ENCODE measurements around the gene BTBD2. TPM values are rescaled to one million over a fixed set of nuclear protein-coding genes. Genes with fewer than 3 reads are reported as not detected.

BTBD2 gene
- total and polyA plus RNA-seq, 2 experiments from 2014 or later: 23.8 to 130 TPM

- peaks cover 32% of the 10 kb centered on the region for H4K20me1 ChIP-seq (replicated peaks; ENCODE audit: insufficient read depth)
- no peaks in the 10 kb centered on the region for H3K4me1 ChIP-seq (ENCODE audit: insufficient read depth)
- no peak overlapping the region for H3K27ac Mint-ChIP-seq
- no peaks in the 10 kb centered on the region; the same call in 1 of the 2 replicates for H3F3A ChIP-seq (replicated peaks; ENCODE audit: low read depth)
- DNase-seq (ENCODE audit: low spot score) (no peak), ATAC-seq (no peak)
- no peak overlapping the region for H3K4me3 Mint-ChIP-seq
- no peak overlapping the region for H3K4me2 ChIP-seq
- no peak overlapping the region for H2AFZ ChIP-seq
- no peak overlapping the region for H3K4me3 ChIP-seq
- TF ChIP-seq ETS1 (IDR thresholded peaks at IDR 0.05) (no peak), EZH2 (IDR thresholded peaks at IDR 0.05; ENCODE audit: low read depth, unreplicated experiment) (no peak), ZNF331 (CRISPR knock-in tag; IDR thresholded peaks at IDR 0.05; ENCODE audit: low read depth) (no peak), CREB1 (CRISPR knock-in tag; IDR thresholded peaks at IDR 0.05; ENCODE audit: low read depth) (no peak), STAT1 (IDR thresholded peaks at IDR 0.05; ENCODE audit: unreplicated experiment) (no peak), ZNF462 (CRISPR knock-in tag; IDR thresholded peaks at IDR 0.05) (no peak), JUNB (IDR thresholded peaks at IDR 0.05; ENCODE audit: unreplicated experiment) (no peak), EZH2phosphoT487 (IDR thresholded peaks at IDR 0.05; ENCODE audit: unreplicated experiment) (no peak), REST (IDR thresholded peaks at IDR 0.05; ENCODE audit: unreplicated experiment) (no peak)
- no peaks in the 10 kb centered on the region for H3K36me3 ChIP-seq (ENCODE audit: insufficient read depth)
- H3K36me3 Mint-ChIP-seq (ENCODE audit: low read depth): peaks cover 12% of the 10 kb centered on the region
- no peaks in the 10 kb centered on the region for H3K9me3 Mint-ChIP-seq
- H3K4me1 Mint-ChIP-seq: no peaks in the 10 kb centered on the region
- peaks cover 68% of the 10 kb centered on the region for H3K79me2 ChIP-seq (replicated peaks; ENCODE audit: insufficient read depth)
- H3K27me3 Mint-ChIP-seq (ENCODE audit: insufficient read depth, low read depth, poor library complexity): peaks cover 8% of the 10 kb centered on the region
- H3K9me2 ChIP-seq (ENCODE audit: insufficient read depth): no peaks in the 10 kb centered on the region
- no peak overlapping the region for H3K27ac ChIP-seq (ENCODE audit: low read depth)
- no peaks in the 10 kb centered on the region for H3K27me3 ChIP-seq (ENCODE audit: insufficient read depth)
Observed at GRCh38 chr19:1967087-1967608, 48.4 kb downstream of the BTBD2 start.
